HepG2 (cell line): ENCODE measurements around the gene PHKB. TPM values are rescaled to one million over a fixed set of nuclear protein-coding genes. Genes with fewer than 3 reads are reported as not detected.

Experiments used
- BCL6 ChIP-seq: IDR thresholded peaks from 2 replicates; pipeline ENCODE4 v1.6.1; 2016; ENCODE audit warnings: missing genetic modification reagents, missing compliant biosample characterization
- CCAR2 ChIP-seq: fragments of 200-400 bp; formaldehyde crosslinking; optimal IDR thresholded peaks from 2 replicates; pipeline ENCODE3; 2018; ENCODE audit warnings: low read depth, mild to moderate bottlenecking, low read length, moderate library complexity
- HNRNPUL1 ChIP-seq: fragments of 200-400 bp; formaldehyde crosslinking; IDR thresholded peaks from 2 replicates; pipeline ENCODE4 v1.6.1; 2017; ENCODE audit warnings: low read depth, mild to moderate bottlenecking, low read length, moderate library complexity
- HOXA9 ChIP-seq: sonication (generic); formaldehyde crosslinking; IDR thresholded peaks from 2 replicates; pipeline ENCODE4 v1.8.1; 2022; ENCODE audit warnings: missing genetic modification reagents, mild to moderate bottlenecking, moderate library complexity, borderline replicate concordance
- NRL ChIP-seq: sonication (generic); formaldehyde crosslinking; IDR thresholded peaks from 2 replicates; pipeline ENCODE4 v1.5.0; 2020; ENCODE audit warnings: missing genetic modification reagents, mild to moderate bottlenecking, moderate library complexity, borderline replicate concordance
- STAG1 ChIP-seq: sonication (generic); formaldehyde crosslinking; IDR thresholded peaks from 2 replicates; pipeline ENCODE4 v1.4.0; 2020; ENCODE audit warnings: missing genetic modification reagents
- ZSCAN25 ChIP-seq: sonication (generic); formaldehyde crosslinking; IDR thresholded peaks from 2 replicates; pipeline ENCODE4 v1.8.0; 2022; ENCODE audit warnings: mild to moderate bottlenecking, missing genetic modification reagents
- polyA plus RNA-seq, 8 experiments: library from polyadenylated mRNA; depleted of rRNA in 3 of 8; stranded (reverse) in 7 of 8; unstranded in 1 of 8; fragments of >200 nt; fragmentation: Illumina TruSeq in 4 of 8; extraction: Trizol in 4 of 8; gene quantifications; 2 replicates each; pipeline versions ENCODE4 v1.2.1 to v1.2.3, GENCODE V29; 2011 to 2016; ENCODE audit warnings: low read depth in 4 of 8, missing spikeins in 1 of 8, mixed read lengths in 1 of 8; ENCODE audit not compliant: insufficient read depth in 1 of 8
- total RNA-seq, 5 experiments: library from RNA; depleted of rRNA; stranded (reverse); fragments of >200 nt; fragmentation: Illumina TruSeq; extraction: Trizol; gene quantifications; 2 replicates each; pipeline ENCODE4 v1.2.3, GENCODE V29; 2016; ENCODE audit warnings: low read depth in 1 of 5
- TF ChIP-seq, protein P1 (sequence below): sonication (generic); formaldehyde crosslinking; conservative IDR thresholded peaks from 2 replicates; pipeline ENCODE4 v1.8.1; 2023; ENCODE audit warnings: missing genetic modification reagents
- TF ChIP-seq, protein P2 (sequence below): sonication (generic); formaldehyde crosslinking; IDR thresholded peaks from 2 replicates; pipeline ENCODE4 v1.5.1; 2020; ENCODE audit warnings: mild to moderate bottlenecking, moderate library complexity, missing genetic modification reagents
- TF ChIP-seq, protein P3 (sequence below): IDR thresholded peaks from 2 replicates; pipeline ENCODE4 v1.4.0; 2020; ENCODE audit warnings: mild to moderate bottlenecking, missing genetic modification reagents
- TF ChIP-seq, protein P4 (sequence below): IDR thresholded peaks from 2 replicates; pipeline ENCODE4 v1.6.1; 2016; ENCODE audit warnings: low read depth
- TF ChIP-seq, protein P5 (sequence below): IDR thresholded peaks from 2 replicates; pipeline ENCODE4 v1.6.1; 2016; ENCODE audit warnings: mild to moderate bottlenecking
- TF ChIP-seq, protein P6 (sequence below), 2 experiments: sonication (generic) in 1 of 2; formaldehyde crosslinking in 1 of 2; IDR thresholded peaks; 2 replicates each; pipeline versions ENCODE4 v1.4.0 to v1.6.1; 2016 to 2020; ENCODE audit warnings: borderline replicate concordance in 1 of 2, low read depth in 1 of 2, mild to moderate bottlenecking in 1 of 2, missing genetic modification reagents in 1 of 2

The PHKB gene
- total and polyA plus RNA-seq, 2 of the 13 experiments (the other 11 are each of a cell fraction or from before 2014, with no cell fraction given) = 66.0 to 80.8 TPM

DNA sequence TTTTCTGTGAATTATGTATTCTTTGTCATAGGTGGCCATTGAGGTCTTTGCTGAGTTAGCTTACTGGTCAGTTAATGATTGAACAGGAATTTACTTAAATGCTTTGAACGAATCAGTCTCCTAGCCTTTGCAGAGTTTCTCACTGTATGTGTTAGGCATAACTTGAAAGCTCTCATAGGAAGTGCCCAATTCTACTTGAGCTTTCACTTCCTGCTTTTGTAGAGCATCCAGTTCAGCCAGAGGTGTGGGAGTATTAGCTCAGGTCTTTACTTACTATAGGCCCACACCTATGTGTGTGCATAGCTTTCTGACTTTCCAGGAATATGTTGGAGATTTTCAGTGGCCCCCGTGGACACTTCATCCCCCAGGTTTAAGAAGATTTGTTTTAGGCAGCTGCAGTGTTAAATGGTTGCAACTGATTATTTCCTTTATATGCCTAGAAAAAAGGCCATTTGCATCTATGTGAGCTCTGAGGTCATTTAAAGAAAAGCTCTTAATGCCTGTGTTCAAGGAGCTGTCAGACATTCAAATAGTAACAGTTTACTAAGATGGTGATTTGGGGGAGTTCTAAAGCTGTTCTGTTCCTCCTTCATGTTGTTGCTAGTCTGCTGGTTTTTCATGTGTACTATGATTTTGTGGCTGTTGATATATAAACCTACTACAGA is 62.3 kb downstream of the PHKB start (continued):
- TF ChIP-seq, protein P1, sequence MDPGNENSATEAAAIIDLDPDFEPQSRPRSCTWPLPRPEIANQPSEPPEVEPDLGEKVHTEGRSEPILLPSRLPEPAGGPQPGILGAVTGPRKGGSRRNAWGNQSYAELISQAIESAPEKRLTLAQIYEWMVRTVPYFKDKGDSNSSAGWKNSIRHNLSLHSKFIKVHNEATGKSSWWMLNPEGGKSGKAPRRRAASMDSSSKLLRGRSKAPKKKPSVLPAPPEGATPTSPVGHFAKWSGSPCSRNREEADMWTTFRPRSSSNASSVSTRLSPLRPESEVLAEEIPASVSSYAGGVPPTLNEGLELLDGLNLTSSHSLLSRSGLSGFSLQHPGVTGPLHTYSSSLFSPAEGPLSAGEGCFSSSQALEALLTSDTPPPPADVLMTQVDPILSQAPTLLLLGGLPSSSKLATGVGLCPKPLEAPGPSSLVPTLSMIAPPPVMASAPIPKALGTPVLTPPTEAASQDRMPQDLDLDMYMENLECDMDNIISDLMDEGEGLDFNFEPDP = no peak
- TF ChIP-seq ZSCAN25 (CRISPR knock-in tag) = no peak
- TF ChIP-seq, protein P2, sequence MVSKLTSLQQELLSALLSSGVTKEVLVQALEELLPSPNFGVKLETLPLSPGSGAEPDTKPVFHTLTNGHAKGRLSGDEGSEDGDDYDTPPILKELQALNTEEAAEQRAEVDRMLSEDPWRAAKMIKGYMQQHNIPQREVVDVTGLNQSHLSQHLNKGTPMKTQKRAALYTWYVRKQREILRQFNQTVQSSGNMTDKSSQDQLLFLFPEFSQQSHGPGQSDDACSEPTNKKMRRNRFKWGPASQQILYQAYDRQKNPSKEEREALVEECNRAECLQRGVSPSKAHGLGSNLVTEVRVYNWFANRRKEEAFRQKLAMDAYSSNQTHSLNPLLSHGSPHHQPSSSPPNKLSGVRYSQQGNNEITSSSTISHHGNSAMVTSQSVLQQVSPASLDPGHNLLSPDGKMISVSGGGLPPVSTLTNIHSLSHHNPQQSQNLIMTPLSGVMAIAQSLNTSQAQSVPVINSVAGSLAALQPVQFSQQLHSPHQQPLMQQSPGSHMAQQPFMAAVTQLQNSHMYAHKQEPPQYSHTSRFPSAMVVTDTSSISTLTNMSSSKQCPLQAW (CRISPR knock-in tag) = peak; percentile 94
- peak; percentile 26; the same call in 1 of the 2 replicates for TF ChIP-seq STAG1 (CRISPR knock-in tag)
- peak; percentile 71; the same call in 1 of the 2 replicates for TF ChIP-seq HNRNPUL1
- no peak for TF ChIP-seq CCAR2
- TF ChIP-seq, protein P3, sequence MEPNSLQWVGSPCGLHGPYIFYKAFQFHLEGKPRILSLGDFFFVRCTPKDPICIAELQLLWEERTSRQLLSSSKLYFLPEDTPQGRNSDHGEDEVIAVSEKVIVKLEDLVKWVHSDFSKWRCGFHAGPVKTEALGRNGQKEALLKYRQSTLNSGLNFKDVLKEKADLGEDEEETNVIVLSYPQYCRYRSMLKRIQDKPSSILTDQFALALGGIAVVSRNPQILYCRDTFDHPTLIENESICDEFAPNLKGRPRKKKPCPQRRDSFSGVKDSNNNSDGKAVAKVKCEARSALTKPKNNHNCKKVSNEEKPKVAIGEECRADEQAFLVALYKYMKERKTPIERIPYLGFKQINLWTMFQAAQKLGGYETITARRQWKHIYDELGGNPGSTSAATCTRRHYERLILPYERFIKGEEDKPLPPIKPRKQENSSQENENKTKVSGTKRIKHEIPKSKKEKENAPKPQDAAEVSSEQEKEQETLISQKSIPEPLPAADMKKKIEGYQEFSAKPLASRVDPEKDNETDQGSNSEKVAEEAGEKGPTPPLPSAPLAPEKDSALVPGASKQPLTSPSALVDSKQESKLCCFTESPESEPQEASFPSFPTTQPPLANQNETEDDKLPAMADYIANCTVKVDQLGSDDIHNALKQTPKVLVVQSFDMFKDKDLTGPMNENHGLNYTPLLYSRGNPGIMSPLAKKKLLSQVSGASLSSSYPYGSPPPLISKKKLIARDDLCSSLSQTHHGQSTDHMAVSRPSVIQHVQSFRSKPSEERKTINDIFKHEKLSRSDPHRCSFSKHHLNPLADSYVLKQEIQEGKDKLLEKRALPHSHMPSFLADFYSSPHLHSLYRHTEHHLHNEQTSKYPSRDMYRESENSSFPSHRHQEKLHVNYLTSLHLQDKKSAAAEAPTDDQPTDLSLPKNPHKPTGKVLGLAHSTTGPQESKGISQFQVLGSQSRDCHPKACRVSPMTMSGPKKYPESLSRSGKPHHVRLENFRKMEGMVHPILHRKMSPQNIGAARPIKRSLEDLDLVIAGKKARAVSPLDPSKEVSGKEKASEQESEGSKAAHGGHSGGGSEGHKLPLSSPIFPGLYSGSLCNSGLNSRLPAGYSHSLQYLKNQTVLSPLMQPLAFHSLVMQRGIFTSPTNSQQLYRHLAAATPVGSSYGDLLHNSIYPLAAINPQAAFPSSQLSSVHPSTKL (CRISPR knock-in tag) = peak; percentile 77
- TF ChIP-seq, protein P4, sequence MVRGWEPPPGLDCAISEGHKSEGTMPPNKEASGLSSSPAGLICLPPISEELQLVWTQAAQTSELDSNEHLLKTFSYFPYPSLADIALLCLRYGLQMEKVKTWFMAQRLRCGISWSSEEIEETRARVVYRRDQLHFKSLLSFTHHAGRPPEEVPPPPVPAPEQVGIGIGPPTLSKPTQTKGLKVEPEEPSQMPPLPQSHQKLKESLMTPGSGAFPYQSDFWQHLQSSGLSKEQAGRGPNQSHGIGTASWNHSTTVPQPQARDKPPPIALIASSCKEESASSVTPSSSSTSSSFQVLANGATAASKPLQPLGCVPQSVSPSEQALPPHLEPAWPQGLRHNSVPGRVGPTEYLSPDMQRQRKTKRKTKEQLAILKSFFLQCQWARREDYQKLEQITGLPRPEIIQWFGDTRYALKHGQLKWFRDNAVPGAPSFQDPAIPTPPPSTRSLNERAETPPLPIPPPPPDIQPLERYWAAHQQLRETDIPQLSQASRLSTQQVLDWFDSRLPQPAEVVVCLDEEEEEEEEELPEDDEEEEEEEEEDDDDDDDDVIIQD (CRISPR knock-in tag) = peak; percentile 94
- peak; percentile 98 for TF ChIP-seq BCL6 (CRISPR knock-in tag)
- TF ChIP-seq, protein P5, sequence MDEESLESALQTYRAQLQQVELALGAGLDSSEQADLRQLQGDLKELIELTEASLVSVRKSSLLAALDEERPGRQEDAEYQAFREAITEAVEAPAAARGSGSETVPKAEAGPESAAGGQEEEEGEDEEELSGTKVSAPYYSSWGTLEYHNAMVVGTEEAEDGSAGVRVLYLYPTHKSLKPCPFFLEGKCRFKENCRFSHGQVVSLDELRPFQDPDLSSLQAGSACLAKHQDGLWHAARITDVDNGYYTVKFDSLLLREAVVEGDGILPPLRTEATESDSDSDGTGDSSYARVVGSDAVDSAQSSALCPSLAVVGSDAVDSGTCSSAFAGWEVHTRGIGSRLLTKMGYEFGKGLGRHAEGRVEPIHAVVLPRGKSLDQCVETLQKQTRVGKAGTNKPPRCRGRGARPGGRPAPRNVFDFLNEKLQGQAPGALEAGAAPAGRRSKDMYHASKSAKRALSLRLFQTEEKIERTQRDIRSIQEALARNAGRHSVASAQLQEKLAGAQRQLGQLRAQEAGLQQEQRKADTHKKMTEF = peak; percentile 57; the same call in 1 of the 2 replicates
- TF ChIP-seq, protein P6, sequence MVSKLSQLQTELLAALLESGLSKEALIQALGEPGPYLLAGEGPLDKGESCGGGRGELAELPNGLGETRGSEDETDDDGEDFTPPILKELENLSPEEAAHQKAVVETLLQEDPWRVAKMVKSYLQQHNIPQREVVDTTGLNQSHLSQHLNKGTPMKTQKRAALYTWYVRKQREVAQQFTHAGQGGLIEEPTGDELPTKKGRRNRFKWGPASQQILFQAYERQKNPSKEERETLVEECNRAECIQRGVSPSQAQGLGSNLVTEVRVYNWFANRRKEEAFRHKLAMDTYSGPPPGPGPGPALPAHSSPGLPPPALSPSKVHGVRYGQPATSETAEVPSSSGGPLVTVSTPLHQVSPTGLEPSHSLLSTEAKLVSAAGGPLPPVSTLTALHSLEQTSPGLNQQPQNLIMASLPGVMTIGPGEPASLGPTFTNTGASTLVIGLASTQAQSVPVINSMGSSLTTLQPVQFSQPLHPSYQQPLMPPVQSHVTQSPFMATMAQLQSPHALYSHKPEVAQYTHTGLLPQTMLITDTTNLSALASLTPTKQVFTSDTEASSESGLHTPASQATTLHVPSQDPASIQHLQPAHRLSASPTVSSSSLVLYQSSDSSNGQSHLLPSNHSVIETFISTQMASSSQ (IDR thresholded peaks at IDR 0.05; ENCODE audit: low read depth) = peak; percentile 90
- TF ChIP-seq, protein P6 (CRISPR knock-in tag; IDR thresholded peaks at IDR 0.05; ENCODE audit: borderline replicate concordance) = peak; percentile 87
- TF ChIP-seq HOXA9 (CRISPR knock-in tag) = no peak
- TF ChIP-seq NRL = no peak
